Tibial artery (tissue), 4 donors: ENCODE results near the gene BAIAP2.

Experiments
- DNase-seq, 2 donors: peaks; one replicate each; pipeline ENCODE4 v3.0.0-alpha.2; 2019
- H3K27ac ChIP-seq, 2 donors: fragments of 200-600 bp; sonication (generic) in 1 of 2; 1 replicate in 1 of 2; 2 replicates in 1 of 2; pipeline ENCODE4 v1.5.1; 2018 to 2019; ENCODE audit warnings: mild to moderate bottlenecking in 1 of 2
- H3K27me3 ChIP-seq, 2 donors: fragments of 200-600 bp; sonication (generic) in 1 of 2; one replicate each; pipeline versions ENCODE4 v1.5.1 to v1.6.0; 2016 to 2019
- H3K36me3 ChIP-seq, 3 donors: fragments of 200-600 bp; sonication (generic) in 2 of 3; one replicate each; pipeline ENCODE4 v1.5.1; 2016 to 2019; ENCODE audit warnings: mild to moderate bottlenecking in 2 of 3
- H3K4me1 ChIP-seq, 4 donors: fragments of 200-600 bp; sonication (generic) in 2 of 4; 1 replicate in 3 of 4; 2 replicates in 1 of 4; pipeline ENCODE4 v1.5.1; 2016 to 2019
- H3K4me3 ChIP-seq, 2 donors: fragments of 200-600 bp; sonication (generic) in 1 of 2; 1 replicate in 1 of 2; 2 replicates in 1 of 2; pipeline ENCODE4 v1.5.1; 2018 to 2019; ENCODE audit warnings: mild to moderate bottlenecking in 2 of 2
- H3K9me3 ChIP-seq, 3 donors: fragments of 200-600 bp; sonication (generic) in 1 of 3; one replicate each; pipeline ENCODE4 v1.5.1; 2016 to 2019
- intact Hi-C: fragments of 100-400 bp; cut with DNase I; formaldehyde crosslinking; loops from one replicate; pipeline ENCODE4 v1.15.0; 2023; ENCODE audit warnings: low total_unique reads
- TF ChIP-seq, protein P1 (sequence below), 2 experiments: fragments of 200-600 bp in 1 of 2; fragments of 450-650 bp in 1 of 2; IDR thresholded peaks; one replicate each; pipeline ENCODE4 v1.5.1; 2017 to 2019; ENCODE audit warnings: antibody characterized with exemption in 2 of 2, mild to moderate bottlenecking in 1 of 2, moderate library complexity in 1 of 2

The BAIAP2 gene

GRCh38 chr17:81025741-81026129 is 9.2 kb upstream of the BAIAP2 start:
- H3K9me3 ChIP-seq: no peaks in the 10 kb centered on the region
- DNase-seq: no peak
- H3K27me3 ChIP-seq: peaks cover 0 to 66% of the 10 kb centered on the region in 2 donors
- no peaks in the 10 kb centered on the region for H3K36me3 ChIP-seq
- no peak overlapping the region for H3K27ac ChIP-seq
- TF ChIP-seq, protein P1, sequence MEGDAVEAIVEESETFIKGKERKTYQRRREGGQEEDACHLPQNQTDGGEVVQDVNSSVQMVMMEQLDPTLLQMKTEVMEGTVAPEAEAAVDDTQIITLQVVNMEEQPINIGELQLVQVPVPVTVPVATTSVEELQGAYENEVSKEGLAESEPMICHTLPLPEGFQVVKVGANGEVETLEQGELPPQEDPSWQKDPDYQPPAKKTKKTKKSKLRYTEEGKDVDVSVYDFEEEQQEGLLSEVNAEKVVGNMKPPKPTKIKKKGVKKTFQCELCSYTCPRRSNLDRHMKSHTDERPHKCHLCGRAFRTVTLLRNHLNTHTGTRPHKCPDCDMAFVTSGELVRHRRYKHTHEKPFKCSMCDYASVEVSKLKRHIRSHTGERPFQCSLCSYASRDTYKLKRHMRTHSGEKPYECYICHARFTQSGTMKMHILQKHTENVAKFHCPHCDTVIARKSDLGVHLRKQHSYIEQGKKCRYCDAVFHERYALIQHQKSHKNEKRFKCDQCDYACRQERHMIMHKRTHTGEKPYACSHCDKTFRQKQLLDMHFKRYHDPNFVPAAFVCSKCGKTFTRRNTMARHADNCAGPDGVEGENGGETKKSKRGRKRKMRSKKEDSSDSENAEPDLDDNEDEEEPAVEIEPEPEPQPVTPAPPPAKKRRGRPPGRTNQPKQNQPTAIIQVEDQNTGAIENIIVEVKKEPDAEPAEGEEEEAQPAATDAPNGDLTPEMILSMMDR (IDR thresholded peaks at IDR 0.05): no peak
- intact Hi-C loops: no loop called here
- peaks cover 0 to 40% (median 27%) of the 10 kb centered on the region in 4 donors for H3K4me1 ChIP-seq
- H3K4me3 ChIP-seq: no peak overlapping the region

DNA sequence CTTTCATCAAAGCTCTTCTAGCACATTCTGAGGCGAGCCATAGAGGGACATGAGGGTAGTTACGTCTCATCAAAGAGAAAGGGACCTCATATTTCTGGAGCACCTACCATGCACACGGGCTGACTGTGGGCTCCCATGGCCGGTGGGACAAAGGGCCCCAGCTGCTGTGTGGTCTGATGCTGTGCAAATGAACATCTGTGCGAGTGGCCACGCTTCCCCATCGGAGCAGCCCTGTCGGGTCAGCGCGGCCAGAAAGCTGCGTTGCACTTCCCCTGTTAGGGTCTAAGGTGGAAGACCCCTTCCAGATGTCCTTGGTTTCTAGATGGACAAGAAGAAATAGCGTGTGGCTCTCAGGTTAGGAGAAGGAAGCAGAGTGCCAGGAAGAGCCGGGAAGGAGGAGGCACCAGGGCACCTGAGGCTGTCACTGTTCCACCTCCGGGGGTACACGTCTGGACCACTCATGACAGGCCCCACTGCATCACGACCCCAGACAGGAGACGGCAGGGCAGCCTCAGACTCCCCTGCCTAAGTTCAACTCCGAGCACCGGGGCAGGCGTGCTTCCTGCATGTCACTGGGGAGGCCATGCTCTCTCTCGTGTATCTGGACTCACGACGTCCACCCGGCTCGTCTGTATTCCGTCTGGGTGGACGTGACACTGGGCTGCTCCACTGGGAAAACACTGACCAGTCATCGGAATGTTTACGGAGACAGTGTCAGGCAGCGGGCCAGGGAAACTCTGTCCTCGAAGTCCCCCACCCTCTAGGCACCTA is 8.5 kb upstream of the BAIAP2 start:
- no peak for DNase-seq
- H3K36me3 ChIP-seq: no peaks in the 10 kb centered on the region
- peaks cover 0 to 33% (median 20%) of the 10 kb centered on the region in 4 donors for H3K4me1 ChIP-seq
- TF ChIP-seq, protein P1 (IDR thresholded peaks at IDR 0.05): no peak
- peaks cover 0 to 70% of the 10 kb centered on the region in 2 donors for H3K27me3 ChIP-seq
- no peaks in the 10 kb centered on the region for H3K9me3 ChIP-seq
- intact Hi-C loops: no loop called here
- H3K27ac ChIP-seq: no peak overlapping the region
- H3K4me3 ChIP-seq: no peak overlapping the region

- peaks cover 0 to 73% of the 10 kb centered on the region in 2 donors for H3K27me3 ChIP-seq
- TF ChIP-seq, protein P1 (IDR thresholded peaks at IDR 0.05): no peak
- H3K4me1 ChIP-seq: peaks cover 0 to 30% (median 19%) of the 10 kb centered on the region in 4 donors
- no peak overlapping the region for H3K27ac ChIP-seq
- H3K4me3 ChIP-seq: no peak overlapping the region
- intact Hi-C loops: no loop called here
- DNase-seq: no peak
- no peaks in the 10 kb centered on the region for H3K9me3 ChIP-seq
- no peaks in the 10 kb centered on the region for H3K36me3 ChIP-seq
These were observed 7.9 kb upstream of the BAIAP2 start for GRCh38 chr17:81027038-81027437.

DNA sequence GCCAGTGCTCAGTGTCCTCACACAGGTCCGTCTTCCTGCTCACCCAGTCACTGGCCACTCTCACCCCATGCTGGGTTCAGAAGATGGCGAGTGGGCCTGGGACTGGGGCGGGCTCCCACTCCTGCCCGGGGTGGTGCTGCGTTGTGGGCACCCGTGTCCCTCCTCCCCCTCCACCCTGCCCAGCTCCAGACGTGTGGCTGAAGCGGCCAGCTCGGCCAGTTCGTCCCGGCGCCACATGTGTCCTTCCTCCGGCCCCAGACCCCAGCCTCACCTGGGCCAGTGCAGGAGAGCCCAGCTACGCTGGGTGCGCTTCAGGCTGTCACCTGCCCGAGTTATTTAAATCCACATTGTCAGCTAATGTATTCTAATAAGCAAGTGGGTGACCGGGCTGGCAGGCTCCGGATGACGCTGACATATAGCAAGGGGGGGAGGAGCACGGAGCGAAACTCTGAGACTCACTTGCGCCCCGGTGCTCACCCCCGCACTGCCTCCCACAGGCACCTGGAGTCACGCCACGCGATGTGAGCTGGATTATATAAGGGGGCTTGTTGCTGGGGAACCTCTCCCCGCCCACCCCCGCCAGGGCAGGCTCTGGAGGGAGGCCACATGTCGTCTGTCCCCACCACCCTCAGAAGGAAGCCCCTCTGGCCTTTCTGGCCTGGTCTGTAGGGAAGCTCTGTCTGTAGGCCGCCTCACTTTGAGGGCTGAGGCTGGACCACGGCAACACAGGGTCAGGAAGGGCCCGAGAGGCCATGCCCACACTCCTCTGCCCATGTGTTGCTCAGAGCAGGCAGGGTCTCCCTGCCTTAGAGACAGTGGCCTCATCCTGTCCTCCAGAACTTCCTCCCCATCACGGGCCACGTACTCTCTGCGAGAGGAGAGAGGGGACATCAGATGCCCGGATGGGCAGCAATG is 7.1 kb upstream of the BAIAP2 start:
- Histone ChIP-seq H3K4me3 (no peak overlapping the region), H3K36me3 (no peaks in the 10 kb centered on the region), H3K4me1 (peaks cover 0 to 30% (median 19%) of the 10 kb centered on the region in 4 donors), H3K27ac (no peak overlapping the region), H3K9me3 (no peaks in the 10 kb centered on the region), H3K27me3 (peaks cover 0 to 81% of the 10 kb centered on the region in 2 donors)
- TF ChIP-seq, protein P1 (IDR thresholded peaks at IDR 0.05): no peak
- no peak for DNase-seq
- intact Hi-C loops: no loop called here

DNA sequence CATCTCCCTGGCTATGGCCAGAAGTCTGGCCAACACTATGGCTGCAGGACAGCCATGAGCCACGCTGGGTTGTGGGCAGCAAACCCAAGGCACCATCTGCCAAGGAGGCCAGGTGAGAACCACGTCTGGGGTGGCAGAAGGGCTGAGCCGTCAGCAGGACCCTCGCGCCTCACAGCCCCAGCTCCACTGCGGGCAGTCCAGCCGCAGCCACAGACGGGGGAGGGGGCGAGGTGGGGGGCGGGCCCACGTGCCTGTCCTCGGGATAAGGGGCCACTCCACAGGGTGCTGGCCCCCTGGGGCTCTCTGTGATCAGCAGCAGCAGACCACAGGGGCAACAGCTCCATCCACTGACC is 6.5 kb upstream of the BAIAP2 start:
- Histone ChIP-seq H3K9me3 (no peaks in the 10 kb centered on the region), H3K36me3 (no peaks in the 10 kb centered on the region), H3K4me1 (peaks cover 0 to 30% (median 19%) of the 10 kb centered on the region in 4 donors), H3K27ac (no peak overlapping the region), H3K4me3 (no peak overlapping the region), H3K27me3 (peaks cover 0 to 80% of the 10 kb centered on the region in 2 donors)
- intact Hi-C loops: no loop called here
- no peak for DNase-seq
- TF ChIP-seq, protein P1 (IDR thresholded peaks at IDR 0.05): no peak
